Breast epithelium (tissue), 4 donors: ENCODE data around the gene ERLIN1. TPM values are rescaled to one million over a fixed set of nuclear protein-coding genes. Genes with fewer than 3 reads are reported as not detected.

Experiments used
- DNase-seq, 2 donors: peaks; one replicate each; pipeline ENCODE4 v3.0.0-alpha.2; 2019; ENCODE audit warnings: low spot score in 2 of 2
- H3K27ac ChIP-seq, 2 donors: fragments of 200-600 bp; sonication (generic) in 1 of 2; one replicate each; pipeline ENCODE4 v1.5.1; 2016 to 2019; ENCODE audit warnings: mild to moderate bottlenecking in 1 of 2
- H3K27me3 ChIP-seq, 2 donors: fragments of 200-600 bp; sonication (generic) in 1 of 2; one replicate each; pipeline versions ENCODE4 v1.5.1 to v1.6.0; 2017 to 2019; ENCODE audit warnings: control low read depth in 1 of 2, mild to moderate bottlenecking in 1 of 2
- H3K36me3 ChIP-seq: fragments of 200-600 bp; one replicate; pipeline ENCODE4 v1.5.1; 2019
- H3K4me1 ChIP-seq, 2 donors: fragments of 200-600 bp; sonication (generic); one replicate each; pipeline ENCODE4 v1.5.1; 2016 to 2019; ENCODE audit warnings: control low read depth in 1 of 2
- H3K4me3 ChIP-seq, 3 donors: fragments of 200-600 bp; sonication (generic); 1 replicate in 2 of 3; 2 replicates in 1 of 3; pipeline ENCODE4 v1.5.1; 2016 to 2019; ENCODE audit warnings: mild to moderate bottlenecking in 3 of 3, moderate library complexity in 2 of 3
- H3K9me3 ChIP-seq, 2 donors: fragments of 200-600 bp; sonication (generic) in 1 of 2; one replicate each; pipeline ENCODE4 v1.5.1; 2016 to 2019; ENCODE audit warnings: control low read depth in 1 of 2
- CTCF ChIP-seq, 3 donors: fragments of 450-650 bp; IDR thresholded peaks; one replicate each; pipeline ENCODE4 v1.5.1; 2016 to 2017; ENCODE audit warnings: antibody characterized with exemption in 3 of 3, mild to moderate bottlenecking in 3 of 3, moderate library complexity in 3 of 3
- POLR2A ChIP-seq: fragments of 450-650 bp; IDR thresholded peaks from one replicate; pipeline ENCODE4 v1.6.1; 2016; ENCODE audit warnings: antibody characterized with exemption, mild to moderate bottlenecking, moderate library complexity
- POLR2AphosphoS5 ChIP-seq, 3 donors: sonication (generic); formaldehyde crosslinking; IDR thresholded peaks; one replicate each; pipeline ENCODE4 v1.6.1; 2017; ENCODE audit warnings: antibody characterized with exemption in 3 of 3
- intact Hi-C: fragments of 100-400 bp; cut with DNase I; formaldehyde crosslinking; loops from one replicate; pipeline ENCODE4 v1.15.1; 2023; ENCODE audit warnings: low total_unique reads
- total RNA-seq, 3 donors: library from RNA; depleted of rRNA; stranded (reverse); fragments of >200 nt; gene quantifications; one replicate each; pipeline ENCODE4 v1.1.0, GENCODE V29; 2016

The ERLIN1 gene
- total RNA-seq, 3 donors from 2014 or later = 22.4 to 30.2 (median 23.3) TPM

DNA sequence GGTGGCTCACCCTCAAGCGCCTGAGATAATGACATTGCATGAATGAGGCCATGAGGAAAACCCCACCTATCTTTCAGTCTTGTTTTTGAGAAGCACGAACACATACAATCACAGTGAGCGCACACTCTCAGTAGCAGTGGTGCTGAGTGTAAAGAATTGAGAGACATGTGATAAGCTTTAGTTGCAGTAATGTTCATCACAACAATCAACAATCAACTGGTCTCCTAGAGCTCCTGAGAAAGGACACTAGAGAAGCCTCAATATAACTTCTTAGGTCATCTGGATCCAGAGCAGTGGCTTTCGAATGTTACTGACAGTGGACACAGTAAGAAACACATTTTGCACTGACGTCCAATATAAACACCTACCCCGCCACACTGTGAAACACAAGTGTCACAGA, 12.8 kb downstream of the ERLIN1 start:
- Histone ChIP-seq H3K4me1 (no peaks in the 10 kb centered on the region), H3K27me3 (no peaks in the 10 kb centered on the region), H3K36me3 (peaks cover 7% of the 10 kb centered on the region), H3K27ac (no peak overlapping the region), H3K4me3 (no peak overlapping the region), H3K9me3 (peaks cover 0 to 8% of the 10 kb centered on the region in 2 donors)
- no peak for DNase-seq
- TF ChIP-seq CTCF (IDR thresholded peaks at IDR 0.05) (no peak), POLR2A (no peak), POLR2AphosphoS5 (IDR thresholded peaks at IDR 0.05) (no peak)
- intact Hi-C loops = no loop called here

- TF ChIP-seq POLR2A (no peak), POLR2AphosphoS5 (IDR thresholded peaks at IDR 0.05) (no peak), CTCF (IDR thresholded peaks at IDR 0.05) (no peak)
- Histone ChIP-seq H3K9me3 (peaks cover 0 to 8% of the 10 kb centered on the region in 2 donors), H3K27me3 (no peaks in the 10 kb centered on the region), H3K36me3 (peaks cover 7% of the 10 kb centered on the region), H3K27ac (no peak overlapping the region), H3K4me3 (no peak overlapping the region), H3K4me1 (no peaks in the 10 kb centered on the region)
- DNase-seq = no peak
- intact Hi-C loops = no loop called here
These were observed 13.5 kb downstream of the ERLIN1 start for GRCh38 chr10:100172349-100172748.

DNA sequence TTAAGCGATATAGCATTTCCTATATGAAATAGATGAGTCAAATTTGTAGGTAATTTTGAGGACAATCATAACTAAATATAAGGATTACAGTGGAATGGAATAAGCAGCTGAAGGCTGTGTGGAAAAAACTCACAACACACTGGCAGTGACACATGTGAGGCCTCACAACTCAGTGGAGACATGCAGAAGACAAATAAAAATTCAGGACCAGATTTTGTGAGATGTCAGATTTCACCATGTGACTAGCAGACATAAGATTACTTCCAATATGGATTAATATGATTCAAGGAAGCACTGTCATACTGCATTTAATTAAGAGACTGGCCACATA, 17.6 kb downstream of the ERLIN1 start:
- Histone ChIP-seq H3K27me3 (no peaks in the 10 kb centered on the region), H3K27ac (no peak overlapping the region)
- intact Hi-C loops = no loop called here

DNA sequence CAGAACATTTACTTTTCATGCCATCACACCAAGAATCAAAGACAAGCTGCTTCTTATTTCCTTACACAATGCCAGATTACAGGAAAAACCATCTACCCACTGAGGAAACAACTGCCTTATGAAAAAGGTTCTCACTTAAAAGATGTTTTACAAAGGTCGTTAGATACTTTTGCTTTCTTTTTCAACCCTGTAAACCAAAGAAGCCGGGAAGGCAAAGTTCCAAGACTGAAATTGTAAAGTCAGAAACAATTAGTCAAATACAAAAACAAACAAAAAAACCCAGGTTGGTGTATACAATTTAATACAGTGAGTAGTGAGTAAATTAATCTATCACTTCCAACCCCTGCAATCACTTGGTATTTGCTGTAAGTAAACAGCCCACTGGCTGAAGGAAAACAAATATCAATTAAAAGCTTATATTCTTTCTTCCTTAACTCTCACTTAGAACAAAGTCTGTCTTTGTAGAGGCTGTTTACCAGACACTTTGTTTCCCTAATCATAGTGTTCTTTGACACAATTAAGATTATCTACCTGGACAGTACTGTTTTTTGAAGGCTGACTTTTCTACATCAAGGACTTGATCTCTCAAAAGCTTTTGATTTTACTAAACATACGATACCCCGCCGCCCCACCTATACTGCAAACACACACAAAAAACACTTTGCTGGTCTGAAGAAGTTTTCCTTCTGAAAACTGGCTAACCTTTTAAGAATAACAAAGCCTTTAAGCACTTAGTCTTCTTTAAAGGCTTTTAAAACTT, 18.1 kb downstream of the ERLIN1 start:
- no peaks in the 10 kb centered on the region for H3K4me1 ChIP-seq
- no peaks in the 10 kb centered on the region for H3K27me3 ChIP-seq
- peaks cover 0 to 6% of the 10 kb centered on the region in 2 donors for H3K9me3 ChIP-seq
- H3K4me3 ChIP-seq = no peak overlapping the region
- H3K27ac ChIP-seq = peak overlapping the region in 1 of 2 donors; percentile 17
- intact Hi-C loops = no loop called here
- H3K36me3 ChIP-seq = peaks cover 5% of the 10 kb centered on the region
- TF ChIP-seq POLR2AphosphoS5 (IDR thresholded peaks at IDR 0.05) = no peak
- TF ChIP-seq POLR2A = no peak
- DNase-seq = no peak

More for the DNA sequence above, 17.6 kb downstream of the ERLIN1 start:
- Histone ChIP-seq H3K36me3 (peaks cover 7% of the 10 kb centered on the region), H3K4me3 (no peak overlapping the region), H3K9me3 (peaks cover 0 to 8% of the 10 kb centered on the region in 2 donors), H3K4me1 (no peaks in the 10 kb centered on the region)
- no peak for TF ChIP-seq POLR2AphosphoS5 (IDR thresholded peaks at IDR 0.05)
- no peak for TF ChIP-seq POLR2A
- no peak for TF ChIP-seq CTCF (IDR thresholded peaks at IDR 0.05)
- no peak for DNase-seq

- intact Hi-C loops = no loop called here
- Histone ChIP-seq H3K4me3 (no peak overlapping the region), H3K27ac (no peak overlapping the region), H3K9me3 (no peaks in the 10 kb centered on the region), H3K36me3 (no peaks in the 10 kb centered on the region), H3K4me1 (no peaks in the 10 kb centered on the region), H3K27me3 (no peaks in the 10 kb centered on the region)
- no peak for DNase-seq
- TF ChIP-seq POLR2A (no peak), CTCF (IDR thresholded peaks at IDR 0.05) (no peak), POLR2AphosphoS5 (IDR thresholded peaks at IDR 0.05) (no peak)
These were observed 21.9 kb downstream of the ERLIN1 start for GRCh38 chr10:100163704-100164621.
